ENCODE results near the gene SEMA5A. TPM values are rescaled to one million over a fixed set of nuclear protein-coding genes. Genes with fewer than 3 reads are reported as not detected.

Gene SEMA5A
- total RNA-seq, 4 donors from 2014 or later = 0.46 to 3.2 (median 1.7) TPM

DNA sequence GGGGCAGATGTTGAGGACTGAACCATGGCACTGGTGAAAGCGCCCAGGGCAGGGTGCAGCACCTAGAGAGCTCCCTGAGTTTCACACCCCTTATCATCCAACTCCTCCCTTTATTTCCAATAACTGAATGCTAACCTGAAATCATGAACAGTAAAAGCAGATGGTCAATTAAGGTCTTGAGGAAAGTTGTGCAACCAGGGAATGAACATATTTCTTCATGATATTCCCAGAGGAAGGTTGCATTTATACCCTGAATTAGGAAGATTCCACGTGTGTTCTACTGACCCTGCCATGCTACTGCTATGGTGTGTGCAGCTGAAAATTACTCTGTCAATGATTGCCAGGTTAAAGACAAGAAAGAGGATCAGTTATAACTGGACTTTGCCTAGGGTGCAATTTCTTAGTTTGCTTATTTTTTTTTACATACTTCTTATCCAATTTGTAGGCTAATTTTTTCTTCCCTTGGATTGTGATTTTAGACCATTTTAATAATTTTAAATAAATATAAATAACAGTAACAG lies 319.8 kb downstream of the SEMA5A start:
- in situ Hi-C loops (cut with MboI; ENCODE audit: low sequenced_read_pairs in 4 of 4) (no loop called here), intact Hi-C loops (cut with DNase I; ENCODE audit: low total_unique reads) (no loop called here)
- ATAC-seq = no peak
- Histone ChIP-seq H3K4me3 (no peak overlapping the region), H3K27me3 (no peaks in the 10 kb centered on the region), H3K4me1 (no peaks in the 10 kb centered on the region), H3K27ac (no peak overlapping the region), H3K36me3 (no peaks in the 10 kb centered on the region), H3K9me3 (no peaks in the 10 kb centered on the region)
- DNase-seq = no peak
- TF ChIP-seq, protein P1, sequence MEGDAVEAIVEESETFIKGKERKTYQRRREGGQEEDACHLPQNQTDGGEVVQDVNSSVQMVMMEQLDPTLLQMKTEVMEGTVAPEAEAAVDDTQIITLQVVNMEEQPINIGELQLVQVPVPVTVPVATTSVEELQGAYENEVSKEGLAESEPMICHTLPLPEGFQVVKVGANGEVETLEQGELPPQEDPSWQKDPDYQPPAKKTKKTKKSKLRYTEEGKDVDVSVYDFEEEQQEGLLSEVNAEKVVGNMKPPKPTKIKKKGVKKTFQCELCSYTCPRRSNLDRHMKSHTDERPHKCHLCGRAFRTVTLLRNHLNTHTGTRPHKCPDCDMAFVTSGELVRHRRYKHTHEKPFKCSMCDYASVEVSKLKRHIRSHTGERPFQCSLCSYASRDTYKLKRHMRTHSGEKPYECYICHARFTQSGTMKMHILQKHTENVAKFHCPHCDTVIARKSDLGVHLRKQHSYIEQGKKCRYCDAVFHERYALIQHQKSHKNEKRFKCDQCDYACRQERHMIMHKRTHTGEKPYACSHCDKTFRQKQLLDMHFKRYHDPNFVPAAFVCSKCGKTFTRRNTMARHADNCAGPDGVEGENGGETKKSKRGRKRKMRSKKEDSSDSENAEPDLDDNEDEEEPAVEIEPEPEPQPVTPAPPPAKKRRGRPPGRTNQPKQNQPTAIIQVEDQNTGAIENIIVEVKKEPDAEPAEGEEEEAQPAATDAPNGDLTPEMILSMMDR (IDR thresholded peaks at IDR 0.05 in 4 of 5, conservative IDR thresholded peaks at IDR 0.05 in 1 of 5) = no peak

DNA sequence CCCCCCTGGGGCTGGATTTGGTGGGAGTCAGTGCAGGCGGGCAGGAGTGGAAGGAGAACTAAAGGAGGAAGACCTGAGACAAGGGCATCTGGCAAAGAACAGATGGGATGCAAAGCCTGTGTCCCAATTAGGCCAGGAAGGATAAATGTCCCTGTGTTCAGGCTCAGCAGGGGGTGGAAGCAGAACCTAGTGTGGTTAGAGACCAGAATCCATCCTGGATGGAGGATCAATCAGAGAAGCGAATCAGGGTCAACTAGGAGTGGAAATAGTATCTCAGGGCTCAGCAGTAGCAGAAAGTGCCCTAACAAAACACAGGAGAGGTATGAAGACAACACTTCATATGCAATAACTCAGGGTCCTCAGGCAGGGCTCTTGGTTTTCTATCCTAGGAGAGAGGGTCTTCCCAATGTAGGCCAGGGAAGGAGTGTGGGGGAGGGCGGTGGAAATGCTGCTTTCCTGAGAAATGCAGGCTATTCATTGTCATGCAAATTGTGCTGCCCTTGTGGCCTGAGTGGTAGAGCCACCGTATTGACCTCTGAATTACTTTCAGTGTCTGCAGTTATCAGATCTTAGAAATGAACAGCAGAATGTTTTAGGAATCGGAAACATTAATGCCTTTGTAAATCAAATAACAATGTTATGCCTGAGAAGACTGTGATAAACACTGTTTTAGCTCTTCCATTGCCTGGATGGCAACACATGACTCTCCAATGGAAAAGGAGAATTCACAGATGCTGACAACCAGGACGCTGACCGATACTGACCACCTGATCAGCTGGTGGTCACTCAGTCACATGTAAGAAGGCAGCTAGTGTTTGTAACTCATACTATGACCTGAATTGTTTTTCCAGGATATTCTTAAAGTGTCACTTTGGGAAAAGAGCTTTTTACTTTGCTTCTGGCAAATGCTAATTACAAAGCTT lies 323.6 kb downstream of the SEMA5A start:
- intact Hi-C loops (cut with DNase I; ENCODE audit: low total_unique reads) = no loop called here
- in situ Hi-C loops (cut with MboI; ENCODE audit: low sequenced_read_pairs in 4 of 4) = no loop called here

DNA sequence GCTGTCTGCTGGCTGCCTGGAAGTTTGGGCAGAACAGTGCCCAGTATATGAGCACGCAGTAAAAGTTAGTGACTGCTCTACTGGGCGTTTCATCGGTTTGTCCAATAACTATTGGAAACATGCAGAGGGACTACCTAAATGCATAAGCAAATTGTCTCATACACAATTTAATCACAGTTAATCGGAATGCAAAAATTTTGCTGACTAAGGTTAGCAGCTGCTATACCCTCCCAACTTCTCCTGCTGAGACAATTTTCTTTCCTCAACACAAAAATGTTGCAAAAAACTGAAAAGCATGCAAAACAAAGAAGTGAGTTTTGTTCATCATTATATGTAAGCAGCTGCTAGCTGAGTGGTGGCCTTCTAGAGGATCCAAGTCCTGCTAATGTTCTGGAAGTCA lies 327.5 kb downstream of the SEMA5A start:
- ATAC-seq (no peak), DNase-seq (no peak)
- intact Hi-C loops (cut with DNase I; ENCODE audit: low total_unique reads) = no loop called here
- Histone ChIP-seq H3K27ac (no peak overlapping the region), H3K27me3 (no peaks in the 10 kb centered on the region), H3K36me3 (no peaks in the 10 kb centered on the region), H3K4me1 (no peaks in the 10 kb centered on the region), H3K4me3 (no peak overlapping the region), H3K9me3 (no peaks in the 10 kb centered on the region)
- TF ChIP-seq, protein P1 (IDR thresholded peaks at IDR 0.05 in 4 of 5, conservative IDR thresholded peaks at IDR 0.05 in 1 of 5) = no peak
- no peak for TF ChIP-seq POLR2A (IDR thresholded peaks at IDR 0.05)
- in situ Hi-C loops (cut with MboI; ENCODE audit: low sequenced_read_pairs in 4 of 4) = no loop called here

More for the DNA sequence above, 323.6 kb downstream of the SEMA5A start:
- DNase-seq = no peak
- Histone ChIP-seq H3K4me1 (no peaks in the 10 kb centered on the region), H3K36me3 (no peaks in the 10 kb centered on the region), H3K9me3 (no peaks in the 10 kb centered on the region), H3K27me3 (no peaks in the 10 kb centered on the region), H3K27ac (no peak overlapping the region), H3K4me3 (no peak overlapping the region)
- no peak for ATAC-seq
- TF ChIP-seq, protein P1 (IDR thresholded peaks at IDR 0.05 in 4 of 5, conservative IDR thresholded peaks at IDR 0.05 in 1 of 5) = no peak
- TF ChIP-seq POLR2A (IDR thresholded peaks at IDR 0.05) = no peak

DNA sequence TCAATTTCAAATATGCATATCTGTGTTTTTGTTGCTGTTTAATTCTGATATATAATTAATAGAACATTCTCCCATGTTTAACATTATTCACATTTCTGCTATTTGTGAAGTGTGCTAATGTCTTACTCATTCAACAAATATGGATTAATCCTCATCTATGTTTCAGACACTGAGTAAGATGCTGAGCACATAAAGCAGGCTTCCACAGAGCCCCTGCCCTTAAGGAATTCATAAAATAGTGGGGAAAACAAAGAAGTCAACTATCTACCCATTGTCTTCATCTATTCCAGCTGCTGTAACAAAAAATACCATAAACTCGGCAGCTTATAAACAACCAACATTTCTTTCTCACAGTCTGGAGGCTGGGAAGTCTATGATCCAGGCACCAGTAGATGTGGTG lies 333.3 kb downstream of the SEMA5A start:
- no peaks in the 10 kb centered on the region for H3K4me1 ChIP-seq
- no peaks in the 10 kb centered on the region for H3K36me3 ChIP-seq
- in situ Hi-C loops (cut with MboI; ENCODE audit: low sequenced_read_pairs in 4 of 4) (no loop called here), intact Hi-C loops (cut with DNase I; ENCODE audit: low total_unique reads) (no loop called here)
- no peaks in the 10 kb centered on the region for H3K9me3 ChIP-seq
- H3K4me3 ChIP-seq = no peak overlapping the region
- DNase-seq (no peak), ATAC-seq (no peak)
- TF ChIP-seq, protein P1 (IDR thresholded peaks at IDR 0.05 in 4 of 5, conservative IDR thresholded peaks at IDR 0.05 in 1 of 5) = no peak
- TF ChIP-seq POLR2A (IDR thresholded peaks at IDR 0.05) = no peak
- H3K27me3 ChIP-seq = no peaks in the 10 kb centered on the region
- H3K27ac ChIP-seq = no peak overlapping the region

Data from gastrocnemius medialis (tissue), 4 donors.